MCF 10A (cell line): ENCODE data around the gene NOS2. TPM values are rescaled to one million over a fixed set of nuclear protein-coding genes. Genes with fewer than 3 reads are reported as not detected.

Source experiments
- BruUV-seq: library from RNA; stranded (reverse); fragments of 400-500 nt; replicated peaks from 2 replicates; lab custom pipeline; 2021; lab: Mats Ljungman, UMichigan
- CTCF ChIA-PET: fragments of 300-600 bp; sonication (Branson Sonifier 250); formaldehyde crosslinking; extraction: SDS; loops from one replicate; lab custom pipeline; 2021; ENCODE audit warnings: antibody characterized with exemption, inconsistent platforms; lab: Yijun Ruan, JAX
- POLR2A ChIA-PET: fragments of 300-600, 350-650 bp; sonication (Branson Sonifier 250); formaldehyde crosslinking; extraction: SDS; loops from one replicate; lab custom pipeline; 2020; ENCODE audit warnings: antibody characterized with exemption, inconsistent platforms; lab: Yijun Ruan, JAX
- DNase-seq: peaks from one replicate; pipeline ENCODE4 v3.0.0-alpha.2; 2018; ENCODE audit not compliant: unreplicated experiment
- H3K27ac Mint-ChIP-seq: one replicate; pipeline ENCODE4 v1.8.0; 2022; ENCODE audit warnings: mild to moderate bottlenecking, low read depth, mixed read lengths; ENCODE audit not compliant: unreplicated experiment
- H3K27me3 Mint-ChIP-seq: one replicate; pipeline ENCODE4 v1.8.0; 2022; ENCODE audit warnings: mixed read lengths; ENCODE audit not compliant: insufficient read depth, unreplicated experiment
- H3K36me3 Mint-ChIP-seq: one replicate; pipeline ENCODE4 v1.8.0; 2022; ENCODE audit warnings: mild to moderate bottlenecking, moderate library complexity, mixed read lengths; ENCODE audit not compliant: insufficient read depth, unreplicated experiment
- H3K4me1 Mint-ChIP-seq: one replicate; pipeline ENCODE4 v1.8.0; 2022; ENCODE audit warnings: mixed read lengths; ENCODE audit not compliant: insufficient read depth, unreplicated experiment
- H3K4me3 Mint-ChIP-seq: one replicate; pipeline ENCODE4 v1.8.0; 2022; ENCODE audit warnings: mild to moderate bottlenecking, moderate library complexity, mixed read lengths; ENCODE audit not compliant: unreplicated experiment
- H3K9me3 Mint-ChIP-seq: one replicate; pipeline ENCODE4 v1.8.0; 2022; ENCODE audit warnings: mixed read lengths; ENCODE audit not compliant: unreplicated experiment
- CTCF ChIP-seq: fragments of 200-600 bp; IDR thresholded peaks from one replicate; pipeline ENCODE4 v1.8.0; 2022; ENCODE audit warnings: antibody characterized with exemption, mild to moderate bottlenecking; ENCODE audit not compliant: unreplicated experiment
- intact Hi-C: fragments of 100-400 bp; cut with micrococcal nuclease; formaldehyde crosslinking; loops from 2 replicates; pipeline ENCODE4 v1.14.1; 2022
- total RNA-seq: library from RNA; stranded (reverse); gene quantifications from 2 replicates; pipeline ENCODE4 v1.2.3, GENCODE V29; 2022

The NOS2 gene
- total RNA-seq, 1 experiment from 2014 or later = not detected

- CTCF ChIA-PET = interaction anchor here (1.7 kb wide), 1 partner anchor 16 kb away, joined by 5 read pairs; no protein-coding TSS in a partner anchor
- TF ChIP-seq CTCF = no peak
- no TSS peak for BruUV-seq
- no peaks in the 10 kb centered on the region for H3K27me3 Mint-ChIP-seq
- H3K4me1 Mint-ChIP-seq = no peaks in the 10 kb centered on the region
- no peak for DNase-seq
- no peak overlapping the region for H3K4me3 Mint-ChIP-seq
- H3K36me3 Mint-ChIP-seq = no peaks in the 10 kb centered on the region
- no peak overlapping the region for H3K27ac Mint-ChIP-seq
- POLR2A ChIA-PET = no interaction called here
- intact Hi-C loops = no loop called here
- H3K9me3 Mint-ChIP-seq = peaks cover 14% of the 10 kb centered on the region
Measured at GRCh38 chr17:27821318-27821717, 21.0 kb upstream of the NOS2 start.

- Mint-ChIP-seq H3K4me1 (no peaks in the 10 kb centered on the region), H3K27ac (no peak overlapping the region), H3K4me3 (no peak overlapping the region), H3K27me3 (no peaks in the 10 kb centered on the region), H3K36me3 (no peaks in the 10 kb centered on the region), H3K9me3 (peaks cover 14% of the 10 kb centered on the region)
- no peak for TF ChIP-seq CTCF
- no peak for DNase-seq
- BruUV-seq = no TSS peak
- POLR2A ChIA-PET = interaction anchor here (0.9 to 1.3 kb wide), 2 partner anchors 14 to 23 kb away, joined by 3 to 4 read pairs; no protein-coding TSS in a partner anchor
- CTCF ChIA-PET = interaction anchor here (0.6 to 1.5 kb wide), 5 partner anchors 9 to 242 kb away, joined by 3 to 12 read pairs (median 4); no protein-coding TSS in a partner anchor
- intact Hi-C loops = no loop called here
Measured at GRCh38 chr17:27819145-27819544, 18.8 kb upstream of the NOS2 start.

GRCh38 chr17:27818401-27819105, 18.2 kb upstream of the NOS2 start:
- no peaks in the 10 kb centered on the region for H3K4me1 Mint-ChIP-seq
- DNase-seq = no peak
- no peaks in the 10 kb centered on the region for H3K27me3 Mint-ChIP-seq
- intact Hi-C loops = no loop called here
- H3K27ac Mint-ChIP-seq = no peak overlapping the region
- peaks cover 13% of the 10 kb centered on the region for H3K9me3 Mint-ChIP-seq
- H3K4me3 Mint-ChIP-seq = no peak overlapping the region
- ChIA-PET POLR2A (interaction anchor here (0.9 to 1.3 kb wide), 2 partner anchors 13 to 24 kb away, joined by 3 to 4 read pairs; no protein-coding TSS in a partner anchor), CTCF (interaction anchor here (0.6 to 1.5 kb wide), 4 partner anchors 8 to 252 kb away, joined by 3 to 12 read pairs (median 4); no protein-coding TSS in a partner anchor)
- TF ChIP-seq CTCF = no peak
- BruUV-seq = no TSS peak
- no peaks in the 10 kb centered on the region for H3K36me3 Mint-ChIP-seq

GRCh38 chr17:27817731-27818130, 17.4 kb upstream of the NOS2 start:
- POLR2A ChIA-PET = no interaction called here
- no peak overlapping the region for H3K4me3 Mint-ChIP-seq
- CTCF ChIA-PET = interaction anchor here (0.6 kb wide), 1 partner anchor 252 kb away, joined by 3 read pairs; no protein-coding TSS in a partner anchor

More at GRCh38 chr17:27817731-27818130, 17.4 kb upstream of the NOS2 start:
- Mint-ChIP-seq H3K27ac (no peak overlapping the region), H3K9me3 (peaks cover 8% of the 10 kb centered on the region), H3K27me3 (no peaks in the 10 kb centered on the region), H3K36me3 (no peaks in the 10 kb centered on the region), H3K4me1 (no peaks in the 10 kb centered on the region)
- no peak for DNase-seq
- TF ChIP-seq CTCF = no peak
- BruUV-seq = no TSS peak
- intact Hi-C loops = no loop called here
